SU-DHL-6 (cell line): ENCODE data around the gene GFOD1.

ENCODE experiments used
- CTCF ChIP-seq: fragments of 200-600 bp; sonication (generic); IDR thresholded peaks from one replicate; pipeline ENCODE4 v1.5.1; 2017; ENCODE audit warnings: antibody characterized with exemption, mild to moderate bottlenecking, low read length, moderate library complexity; ENCODE audit not compliant: insufficient read depth, poor library complexity, severe bottlenecking
- EZH2phosphoT487 ChIP-seq: fragments of 200-600 bp; sonication (generic), shearing (Covaris generic); conservative IDR thresholded peaks from 2 replicates; pipeline ENCODE4 v1.6.1; 2018; ENCODE audit warnings: mild to moderate bottlenecking, antibody characterized with exemption, low read length, moderate library complexity, mixed read lengths

- TF ChIP-seq EZH2phosphoT487 (no peak), CTCF (no peak)
Measured at GRCh38 chr6:13423252-13423651, 64.1 kb downstream of the GFOD1 start.
